A204.1 (cell line): Measurements from ENCODE around the gene ASAP2.

Experiments used
- FAIRE-seq: peaks from 2 replicates; lab custom pipeline; 2012; peaks lifted over from hg19 to GRCh38; lab: Jason Lieb, UNC

The ASAP2 gene

GRCh38 chr2:9184361-9184760 is 22.3 kb upstream of the ASAP2 start:
- no peak for FAIRE-seq

DNA sequence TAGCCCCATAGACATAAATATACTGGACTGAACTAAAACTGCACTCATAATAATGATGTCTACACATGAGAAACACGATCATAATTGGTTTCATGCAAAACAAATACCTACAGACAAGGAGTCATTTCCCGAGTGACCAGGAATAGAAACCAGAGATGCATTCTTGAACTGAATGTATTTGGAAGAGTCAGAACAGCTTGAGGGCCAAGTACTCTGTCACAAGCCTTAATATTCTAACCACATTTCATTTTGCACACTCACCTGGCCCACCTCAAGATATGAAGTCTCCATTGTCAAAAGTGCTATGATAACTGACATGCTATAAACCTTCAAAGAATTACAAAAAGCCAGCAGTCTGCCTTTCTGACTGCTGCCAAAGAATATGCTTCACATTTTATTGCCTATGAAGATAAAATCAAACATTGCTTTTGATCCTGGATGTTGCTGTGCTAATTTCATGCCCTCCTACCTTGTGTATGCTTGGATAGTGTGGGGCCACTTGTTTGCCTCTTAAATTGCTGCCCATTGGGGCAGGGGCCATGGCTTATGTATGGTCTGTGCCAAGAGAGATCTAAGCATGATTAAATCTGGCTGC is 18.9 kb upstream of the ASAP2 start:
- no peak for FAIRE-seq

GRCh38 chr2:9188823-9189222 is 17.8 kb upstream of the ASAP2 start:
- FAIRE-seq, result no peak

GRCh38 chr2:9189901-9190300 is 16.7 kb upstream of the ASAP2 start:
- FAIRE-seq, result no peak

- no peak for FAIRE-seq
Measured at GRCh38 chr2:9191041-9191481, 15.6 kb upstream of the ASAP2 start.

- no peak for FAIRE-seq
Measured at GRCh38 chr2:9192712-9193111, 13.9 kb upstream of the ASAP2 start.

- no peak for FAIRE-seq
Measured at GRCh38 chr2:9194352-9194751, 12.3 kb upstream of the ASAP2 start.

GRCh38 chr2:9196637-9197036 is 10.0 kb upstream of the ASAP2 start:
- no peak for FAIRE-seq

DNA sequence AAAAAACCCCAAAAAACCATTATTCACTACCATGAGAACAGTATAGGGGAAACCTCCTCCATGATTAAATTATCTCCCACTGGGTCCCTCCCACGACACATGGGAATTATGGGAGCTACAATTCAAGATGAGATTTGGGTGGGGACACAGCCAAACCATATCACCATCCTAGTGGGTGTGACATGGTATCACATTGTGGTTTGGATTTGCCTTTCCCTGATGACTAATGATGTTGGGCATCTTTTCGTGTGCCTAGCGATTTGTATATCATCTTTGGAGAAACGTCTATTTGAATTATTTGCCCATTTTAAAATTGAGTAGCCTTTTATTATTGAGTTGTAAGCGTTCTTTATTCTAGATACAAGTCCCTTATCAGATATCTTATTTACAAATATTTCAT is 8.7 kb upstream of the ASAP2 start:
- FAIRE-seq, result no peak

GRCh38 chr2:9199716-9200632 is 6.6 kb upstream of the ASAP2 start:
- no peak for FAIRE-seq

DNA sequence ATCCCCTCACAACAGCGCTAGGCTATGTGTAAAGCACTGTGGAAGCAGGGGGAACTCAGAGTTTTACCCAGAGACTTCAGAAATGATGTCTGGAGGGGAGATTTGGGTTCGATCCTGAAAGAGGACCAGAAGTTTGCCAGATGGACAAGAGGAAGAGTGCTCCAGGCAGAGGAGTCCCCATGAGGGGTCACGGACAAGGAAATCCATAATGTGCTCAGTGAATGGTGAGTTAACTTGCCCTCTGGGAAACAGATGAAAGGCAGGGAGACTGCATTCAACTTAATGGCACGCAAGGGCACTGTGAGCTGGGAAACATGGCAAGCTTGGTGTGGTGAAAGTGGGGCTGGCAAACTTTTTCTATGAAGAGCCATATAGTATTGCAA is 6.0 kb upstream of the ASAP2 start:
- FAIRE-seq, result no peak

GRCh38 chr2:9201185-9201891 is 5.3 kb upstream of the ASAP2 start:
- no peak for FAIRE-seq

DNA sequence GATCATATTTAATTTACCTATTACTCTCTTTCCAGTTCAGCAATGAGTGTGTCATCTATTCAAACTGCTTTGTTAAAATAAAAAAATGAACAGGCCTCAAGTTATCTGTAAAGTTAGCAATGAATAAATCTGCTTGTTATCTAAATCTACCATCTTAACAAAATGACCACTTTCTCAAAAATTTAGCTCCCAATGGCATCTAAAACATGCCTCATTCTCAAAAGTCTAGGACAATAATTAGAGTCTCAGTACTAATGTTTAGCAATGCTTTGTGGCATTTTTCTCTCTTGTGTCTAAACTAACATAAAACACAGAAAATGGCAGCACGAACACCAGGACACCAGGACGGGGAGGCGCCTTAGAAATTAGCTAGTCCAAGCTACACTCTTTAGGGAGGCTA is 3.6 kb upstream of the ASAP2 start:
- no peak for FAIRE-seq

DNA sequence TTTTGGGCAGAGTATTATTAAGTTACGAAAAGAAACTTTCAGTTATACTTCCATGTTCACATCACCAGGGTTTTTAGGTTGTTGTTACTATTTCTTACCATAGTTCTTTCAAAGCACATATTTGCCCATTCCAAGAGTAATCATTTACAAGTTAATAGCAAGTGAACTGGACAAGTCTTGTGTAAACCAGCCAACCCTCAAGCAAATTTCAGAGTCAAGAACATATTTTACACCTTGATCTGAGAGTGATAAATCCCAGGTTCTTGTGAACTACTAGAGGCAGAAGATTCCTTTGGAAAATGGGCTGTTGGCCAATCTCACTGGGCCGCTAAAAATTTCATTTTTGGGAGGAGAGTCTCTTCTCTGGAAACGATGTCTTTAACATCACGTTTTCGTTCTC is 2.7 kb upstream of the ASAP2 start:
- no peak for FAIRE-seq

DNA sequence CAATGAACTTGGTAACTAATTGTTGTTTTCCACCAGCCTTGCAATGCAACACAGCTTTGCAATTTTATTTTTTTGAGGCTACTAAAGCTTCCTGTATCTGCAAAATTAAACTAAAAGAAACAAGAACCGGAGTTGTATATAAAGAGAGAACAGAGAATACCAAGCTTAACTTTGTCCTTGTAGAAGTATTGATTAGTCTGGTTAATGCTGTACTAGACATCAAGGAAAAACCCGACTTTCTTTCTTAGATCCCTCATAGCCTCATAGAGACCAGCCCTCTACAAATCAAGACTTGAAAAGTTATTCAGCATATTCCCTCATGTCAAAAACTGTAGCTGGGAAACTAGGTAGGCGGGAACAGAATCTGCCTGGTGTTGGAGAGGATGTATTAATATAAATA is 1.7 kb upstream of the ASAP2 start:
- no peak for FAIRE-seq

- no peak for FAIRE-seq
Measured at GRCh38 chr2:9205486-9205885, 1.1 kb upstream of the ASAP2 start.

- FAIRE-seq, result no peak
Measured at GRCh38 chr2:9206991-9207640, 504 bp downstream of the ASAP2 start.

GRCh38 chr2:9207641-9208311 is 1.2 kb downstream of the ASAP2 start:
- no peak for FAIRE-seq

- no peak for FAIRE-seq
Measured at GRCh38 chr2:9208875-9209274, 2.3 kb downstream of the ASAP2 start.

GRCh38 chr2:9210030-9210429 is 3.4 kb downstream of the ASAP2 start:
- FAIRE-seq, result no peak

DNA sequence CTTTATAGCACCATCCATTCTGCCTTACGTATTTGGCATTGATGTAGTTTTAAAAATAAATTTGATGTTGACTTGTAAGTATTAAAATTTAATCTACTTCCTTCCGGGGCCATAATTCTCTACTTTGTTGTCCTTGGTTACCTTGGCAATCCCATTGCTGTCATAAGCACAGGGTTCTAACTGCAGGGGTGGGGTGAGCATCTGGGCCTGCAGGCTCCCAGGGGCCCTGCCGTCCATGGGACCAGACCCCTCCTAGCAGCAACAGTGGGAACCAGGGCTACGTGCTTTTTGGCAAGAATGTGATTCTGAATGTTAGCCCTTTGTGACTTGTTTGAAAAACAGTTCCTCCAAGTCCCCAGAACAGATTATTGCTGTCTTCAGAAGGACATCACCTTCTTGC is 4.9 kb downstream of the ASAP2 start:
- FAIRE-seq, result no peak

GRCh38 chr2:9212010-9212635 is 5.5 kb downstream of the ASAP2 start:
- FAIRE-seq, result no peak
